ENCODE results near the gene ZNF70.

DNA sequence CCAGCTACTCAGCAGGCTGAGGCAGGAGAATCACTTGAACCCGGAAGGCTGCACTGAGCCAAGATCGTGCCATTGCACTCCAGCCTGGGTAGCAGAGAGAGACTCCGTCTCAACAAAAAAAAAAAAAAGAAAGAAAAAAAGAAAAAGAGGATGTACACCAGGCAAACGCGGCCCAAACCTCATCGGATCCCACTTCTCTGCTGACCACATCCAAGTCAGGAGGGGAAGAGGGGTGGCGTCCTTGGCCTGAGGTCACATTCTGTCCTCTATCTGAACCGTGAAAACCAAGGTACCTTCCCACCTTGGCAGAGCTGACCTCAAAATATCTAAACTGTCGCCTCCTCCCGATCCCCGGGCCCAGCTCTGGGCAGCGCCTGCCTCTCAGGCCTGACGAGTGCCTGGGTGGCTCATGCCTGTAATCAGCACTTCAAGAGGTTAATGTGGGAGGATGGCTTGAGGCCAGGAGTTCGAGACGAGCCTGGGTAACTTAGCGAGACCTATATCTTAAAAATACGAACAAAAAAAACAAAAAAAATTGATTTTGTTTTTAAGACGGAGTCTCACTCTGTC lies 35.0 kb downstream of the ZNF70 start:
- TF ChIP-seq, protein P1, sequence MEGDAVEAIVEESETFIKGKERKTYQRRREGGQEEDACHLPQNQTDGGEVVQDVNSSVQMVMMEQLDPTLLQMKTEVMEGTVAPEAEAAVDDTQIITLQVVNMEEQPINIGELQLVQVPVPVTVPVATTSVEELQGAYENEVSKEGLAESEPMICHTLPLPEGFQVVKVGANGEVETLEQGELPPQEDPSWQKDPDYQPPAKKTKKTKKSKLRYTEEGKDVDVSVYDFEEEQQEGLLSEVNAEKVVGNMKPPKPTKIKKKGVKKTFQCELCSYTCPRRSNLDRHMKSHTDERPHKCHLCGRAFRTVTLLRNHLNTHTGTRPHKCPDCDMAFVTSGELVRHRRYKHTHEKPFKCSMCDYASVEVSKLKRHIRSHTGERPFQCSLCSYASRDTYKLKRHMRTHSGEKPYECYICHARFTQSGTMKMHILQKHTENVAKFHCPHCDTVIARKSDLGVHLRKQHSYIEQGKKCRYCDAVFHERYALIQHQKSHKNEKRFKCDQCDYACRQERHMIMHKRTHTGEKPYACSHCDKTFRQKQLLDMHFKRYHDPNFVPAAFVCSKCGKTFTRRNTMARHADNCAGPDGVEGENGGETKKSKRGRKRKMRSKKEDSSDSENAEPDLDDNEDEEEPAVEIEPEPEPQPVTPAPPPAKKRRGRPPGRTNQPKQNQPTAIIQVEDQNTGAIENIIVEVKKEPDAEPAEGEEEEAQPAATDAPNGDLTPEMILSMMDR (IDR thresholded peaks at IDR 0.05): no peak
- no peak for TF ChIP-seq EZH2 (IDR thresholded peaks at IDR 0.05)
- no peak for TF ChIP-seq EZH2phosphoT487 (IDR thresholded peaks at IDR 0.05)

Measured in neural progenitor cell (in vitro differentiated cells).